ENCODE data around the gene GABRG3.

DNA sequence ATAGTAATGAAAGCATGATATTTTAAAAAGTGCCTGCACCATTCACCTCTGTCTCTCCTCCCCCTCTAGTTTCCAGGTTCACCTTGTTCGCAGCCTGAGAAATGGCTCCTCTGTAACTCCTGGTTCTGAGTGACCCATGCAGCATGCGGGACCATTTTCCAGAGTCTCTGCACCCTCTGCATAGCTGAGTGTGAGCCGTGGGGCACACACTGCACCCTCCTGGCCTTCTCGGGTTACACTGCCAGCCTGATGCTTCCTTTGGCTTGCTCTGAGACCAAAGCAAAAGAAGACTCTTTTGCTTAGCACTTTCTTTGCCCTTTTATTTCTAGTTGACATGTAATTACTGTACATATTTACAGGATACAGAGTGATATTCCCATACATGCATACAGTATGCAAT lies 287.3 kb downstream of the GABRG3 start:
- TF ChIP-seq, protein P1, sequence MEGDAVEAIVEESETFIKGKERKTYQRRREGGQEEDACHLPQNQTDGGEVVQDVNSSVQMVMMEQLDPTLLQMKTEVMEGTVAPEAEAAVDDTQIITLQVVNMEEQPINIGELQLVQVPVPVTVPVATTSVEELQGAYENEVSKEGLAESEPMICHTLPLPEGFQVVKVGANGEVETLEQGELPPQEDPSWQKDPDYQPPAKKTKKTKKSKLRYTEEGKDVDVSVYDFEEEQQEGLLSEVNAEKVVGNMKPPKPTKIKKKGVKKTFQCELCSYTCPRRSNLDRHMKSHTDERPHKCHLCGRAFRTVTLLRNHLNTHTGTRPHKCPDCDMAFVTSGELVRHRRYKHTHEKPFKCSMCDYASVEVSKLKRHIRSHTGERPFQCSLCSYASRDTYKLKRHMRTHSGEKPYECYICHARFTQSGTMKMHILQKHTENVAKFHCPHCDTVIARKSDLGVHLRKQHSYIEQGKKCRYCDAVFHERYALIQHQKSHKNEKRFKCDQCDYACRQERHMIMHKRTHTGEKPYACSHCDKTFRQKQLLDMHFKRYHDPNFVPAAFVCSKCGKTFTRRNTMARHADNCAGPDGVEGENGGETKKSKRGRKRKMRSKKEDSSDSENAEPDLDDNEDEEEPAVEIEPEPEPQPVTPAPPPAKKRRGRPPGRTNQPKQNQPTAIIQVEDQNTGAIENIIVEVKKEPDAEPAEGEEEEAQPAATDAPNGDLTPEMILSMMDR (IDR thresholded peaks at IDR 0.05): no peak
- no peak for TF ChIP-seq POLR2A (IDR thresholded peaks at IDR 0.05)
- no peak for TF ChIP-seq POLR2AphosphoS5 (IDR thresholded peaks at IDR 0.05)

All from breast epithelium (tissue), 3 donors.